ENCODE measurements around the gene EEA1. TPM values are rescaled to one million over a fixed set of nuclear protein-coding genes. Genes with fewer than 3 reads are reported as not detected.

Gene EEA1
- total RNA-seq, 2 donors from 2014 or later = 5.9 to 7.3 TPM

GRCh38 chr12:92955997-92956663 lies 27.0 kb upstream of the EEA1 start:
- no peaks in the 10 kb centered on the region for H3K4me1 ChIP-seq
- no peak for ATAC-seq
- H3K9me3 ChIP-seq = peaks cover 0 to 17% (median 0%) of the 10 kb centered on the region in 3 donors
- no peaks in the 10 kb centered on the region for H3K36me3 ChIP-seq (replicated peaks in 1 of 2; ENCODE audit: insufficient read depth in 1 of 2, low read depth in 2 of 2)
- no peak for DNase-seq
- no peak overlapping the region for H3K4me3 ChIP-seq
- 61 to 66% methylated on average over 2 of the region's 2 CpGs for WGBS, 2 donors
- H3K27ac ChIP-seq = no peak overlapping the region
- intact Hi-C loops (cut with DNase I) = no loop called here
- H3K27me3 ChIP-seq = no peaks in the 10 kb centered on the region
- TF ChIP-seq POLR2A (IDR thresholded peaks at IDR 0.05) = no peak
- TF ChIP-seq, protein P1, sequence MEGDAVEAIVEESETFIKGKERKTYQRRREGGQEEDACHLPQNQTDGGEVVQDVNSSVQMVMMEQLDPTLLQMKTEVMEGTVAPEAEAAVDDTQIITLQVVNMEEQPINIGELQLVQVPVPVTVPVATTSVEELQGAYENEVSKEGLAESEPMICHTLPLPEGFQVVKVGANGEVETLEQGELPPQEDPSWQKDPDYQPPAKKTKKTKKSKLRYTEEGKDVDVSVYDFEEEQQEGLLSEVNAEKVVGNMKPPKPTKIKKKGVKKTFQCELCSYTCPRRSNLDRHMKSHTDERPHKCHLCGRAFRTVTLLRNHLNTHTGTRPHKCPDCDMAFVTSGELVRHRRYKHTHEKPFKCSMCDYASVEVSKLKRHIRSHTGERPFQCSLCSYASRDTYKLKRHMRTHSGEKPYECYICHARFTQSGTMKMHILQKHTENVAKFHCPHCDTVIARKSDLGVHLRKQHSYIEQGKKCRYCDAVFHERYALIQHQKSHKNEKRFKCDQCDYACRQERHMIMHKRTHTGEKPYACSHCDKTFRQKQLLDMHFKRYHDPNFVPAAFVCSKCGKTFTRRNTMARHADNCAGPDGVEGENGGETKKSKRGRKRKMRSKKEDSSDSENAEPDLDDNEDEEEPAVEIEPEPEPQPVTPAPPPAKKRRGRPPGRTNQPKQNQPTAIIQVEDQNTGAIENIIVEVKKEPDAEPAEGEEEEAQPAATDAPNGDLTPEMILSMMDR (IDR thresholded peaks at IDR 0.05) = no peak

GRCh38 chr12:92953747-92954146 lies 24.7 kb upstream of the EEA1 start:
- TF ChIP-seq POLR2A (IDR thresholded peaks at IDR 0.05) = no peak
- TF ChIP-seq, protein P1 (IDR thresholded peaks at IDR 0.05) = no peak
- ATAC-seq = no peak
- peaks cover 0 to 17% (median 0%) of the 10 kb centered on the region in 3 donors for H3K9me3 ChIP-seq

GRCh38 chr12:92952394-92952793 lies 23.3 kb upstream of the EEA1 start:
- TF ChIP-seq POLR2A (IDR thresholded peaks at IDR 0.05) = no peak
- TF ChIP-seq, protein P1 (IDR thresholded peaks at IDR 0.05) = no peak
- Histone ChIP-seq H3K27me3 (no peaks in the 10 kb centered on the region), H3K4me3 (no peak overlapping the region), H3K36me3 (replicated peaks in 1 of 2; ENCODE audit: insufficient read depth in 1 of 2, low read depth in 2 of 2) (no peaks in the 10 kb centered on the region), H3K4me1 (no peaks in the 10 kb centered on the region), H3K27ac (no peak overlapping the region), H3K9me3 (peaks cover 0 to 17% (median 0%) of the 10 kb centered on the region in 3 donors)
- no peak for DNase-seq
- 74 to 77% methylated on average over 7 of the region's 7 CpGs for WGBS, 2 donors
- no peak for ATAC-seq
- intact Hi-C loops (cut with DNase I) = no loop called here

More at GRCh38 chr12:92953747-92954146, 24.7 kb upstream of the EEA1 start:
- no peak for DNase-seq
- intact Hi-C loops (cut with DNase I) = no loop called here
- Histone ChIP-seq H3K27me3 (no peaks in the 10 kb centered on the region), H3K36me3 (replicated peaks in 1 of 2; ENCODE audit: insufficient read depth in 1 of 2, low read depth in 2 of 2) (no peaks in the 10 kb centered on the region), H3K4me1 (no peaks in the 10 kb centered on the region), H3K27ac (no peak overlapping the region), H3K4me3 (no peak overlapping the region)
- WGBS, 2 donors = 75 to 77% methylated on average over 5 of the region's 5 CpGs

GRCh38 chr12:92951006-92951405 lies 21.9 kb upstream of the EEA1 start:
- H3K36me3 ChIP-seq (replicated peaks in 1 of 2; ENCODE audit: insufficient read depth in 1 of 2, low read depth in 2 of 2) = no peaks in the 10 kb centered on the region
- no peaks in the 10 kb centered on the region for H3K27me3 ChIP-seq
- no peak overlapping the region for H3K27ac ChIP-seq
- WGBS, 2 donors = 89 to 97% methylated on average over 4 of the region's 4 CpGs
- intact Hi-C loops (cut with DNase I) = no loop called here
- no peaks in the 10 kb centered on the region for H3K4me1 ChIP-seq
- ATAC-seq = no peak
- peaks cover 0 to 11% (median 0%) of the 10 kb centered on the region in 3 donors for H3K9me3 ChIP-seq
- TF ChIP-seq, protein P1 (IDR thresholded peaks at IDR 0.05) = no peak
- no peak for TF ChIP-seq POLR2A (IDR thresholded peaks at IDR 0.05)
- no peak overlapping the region for H3K4me3 ChIP-seq
- no peak for DNase-seq

- Histone ChIP-seq H3K9me3 (peaks cover 0 to 11% (median 0%) of the 10 kb centered on the region in 3 donors), H3K27me3 (no peaks in the 10 kb centered on the region), H3K27ac (no peak overlapping the region), H3K4me3 (no peak overlapping the region), H3K4me1 (no peaks in the 10 kb centered on the region), H3K36me3 (replicated peaks in 1 of 2; ENCODE audit: insufficient read depth in 1 of 2, low read depth in 2 of 2) (no peaks in the 10 kb centered on the region)
- intact Hi-C loops (cut with DNase I) = no loop called here
- no peak for DNase-seq
- no peak for TF ChIP-seq POLR2A (IDR thresholded peaks at IDR 0.05)
- TF ChIP-seq, protein P1 (IDR thresholded peaks at IDR 0.05) = no peak
- ATAC-seq = no peak
- 40 to 44% methylated on average over 4 of the region's 4 CpGs for WGBS, 2 donors
These were observed 20.9 kb upstream of the EEA1 start for GRCh38 chr12:92950011-92950410.
